Measurements from ENCODE around the gene MYH14. TPM values are rescaled to one million over a fixed set of nuclear protein-coding genes. Genes with fewer than 3 reads are reported as not detected.

MYH14 gene
- total and polyA plus RNA-seq, 2 of the 8 experiments (the other 6 are each of a cell fraction or from before 2014, with no cell fraction given), result 17.3 to 28.6 TPM

DNA sequence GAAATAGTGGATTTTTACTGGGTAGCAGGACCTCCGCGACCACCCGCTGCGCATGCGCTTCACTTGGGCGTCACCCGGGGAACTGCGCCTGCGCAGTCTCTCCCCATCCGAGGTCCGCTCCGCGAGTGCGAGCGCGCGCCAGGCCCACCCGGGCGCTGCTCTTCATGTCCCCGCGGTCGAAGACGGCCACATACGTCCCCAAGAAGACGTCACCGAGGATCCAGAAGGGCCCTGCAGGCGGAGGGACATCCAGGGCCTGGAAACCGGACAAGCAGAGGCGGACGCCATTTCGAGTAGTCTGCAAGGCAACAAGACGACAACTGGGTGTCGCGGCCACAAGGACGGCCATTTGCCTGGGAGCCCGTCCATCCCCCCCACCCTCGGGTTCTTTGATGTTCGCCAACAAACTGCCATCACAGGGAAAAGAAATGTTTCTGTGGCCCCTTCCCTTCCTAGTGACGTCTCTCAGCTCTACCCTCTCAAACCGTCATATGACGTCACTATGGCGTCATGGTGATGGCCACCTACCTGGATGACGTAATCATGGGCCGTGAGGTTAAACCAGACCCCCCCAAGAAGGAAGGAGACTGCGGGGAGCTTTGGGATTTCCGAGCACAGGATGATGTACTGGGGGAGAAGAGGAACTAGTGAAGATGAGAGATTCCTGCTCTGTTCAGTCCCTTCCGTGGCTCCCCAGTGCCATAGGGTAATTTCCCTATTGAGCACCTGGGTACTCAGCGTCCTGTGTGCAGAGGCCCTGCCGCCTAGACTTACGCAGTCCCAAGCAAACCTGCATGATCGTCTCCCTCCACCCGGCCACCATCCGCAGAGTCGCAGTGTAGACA is 155.3 kb downstream of the MYH14 start:
- Histone ChIP-seq H3K23ac (ENCODE audit: insufficient read length) (no peak overlapping the region), H3K18ac (ENCODE audit: extremely low read depth, low read length) (no peak overlapping the region), H2BK20ac (ENCODE audit: low read length) (no peak overlapping the region), H3K4me3 (ENCODE audit: extremely low read depth in 1 of 4, insufficient read depth in 2 of 4, low read depth in 3 of 4, low read length in 4 of 4) (no peak overlapping the region), H2AK5ac (ENCODE audit: low read depth, low read length) (no peak overlapping the region), H3K79me2 (ENCODE audit: control insufficient read depth in 1 of 2, insufficient read depth in 2 of 2, low read length in 2 of 2) (no peaks in the 10 kb centered on the region), H4K20me1 (replicated peaks in 1 of 2; ENCODE audit: control insufficient read depth in 1 of 2, insufficient read depth in 2 of 2, low read length in 2 of 2) (no peaks in the 10 kb centered on the region), H3K36me3 (ENCODE audit: control insufficient read depth in 2 of 4, insufficient read depth in 4 of 4, low read length in 3 of 4) (no peaks in the 10 kb centered on the region), H3K4me1 (replicated peaks in 1 of 4; ENCODE audit: control insufficient read depth in 3 of 4, insufficient read depth in 4 of 4, low read length in 3 of 4) (peaks cover 0 to 2% (median 0%) of the 10 kb centered on the region in 4 experiments; a peak in 2 of 7 replicates), H3K4me2 (ENCODE audit: insufficient read depth in 1 of 2, low read depth in 2 of 2, low read length in 2 of 2) (no peak overlapping the region), H4K5ac (ENCODE audit: insufficient read length, low read depth, low read length) (no peak overlapping the region), H3K23me2 (ENCODE audit: low read depth, low read length) (no peaks in the 10 kb centered on the region), H4K91ac (replicated peaks; ENCODE audit: insufficient read length, low read length) (no peak overlapping the region), H3K9me3 (ENCODE audit: insufficient read depth in 2 of 2, low read depth in 1 of 2, low read length in 1 of 2) (no peaks in the 10 kb centered on the region), H4K8ac (ENCODE audit: extremely low read depth, insufficient read depth, low read length) (no peak overlapping the region), H2BK120ac (replicated peaks; ENCODE audit: low read depth, low read length) (no peak overlapping the region), H3K4ac (replicated peaks; ENCODE audit: insufficient read length, low read depth, low read length) (no peak overlapping the region), H3K56ac (replicated peaks; ENCODE audit: insufficient read length, low read depth, low read length) (no peak overlapping the region), H2BK15ac (ENCODE audit: low read length) (no peak overlapping the region), H3K9ac (replicated peaks in 1 of 4; ENCODE audit: extremely low read depth in 1 of 4, low read depth in 3 of 4, low read length in 3 of 4) (no peak overlapping the region), H3K14ac (ENCODE audit: insufficient read length) (no peak overlapping the region), H3K27me3 (replicated peaks in 1 of 4; ENCODE audit: control insufficient read depth in 3 of 4, extremely low read depth in 1 of 4, insufficient read depth in 3 of 4, low read length in 3 of 4) (peaks cover 0 to 4% (median 0%) of the 10 kb centered on the region in 4 experiments; a peak in 2 of 7 replicates), H2AFZ (ENCODE audit: low read length) (no peak overlapping the region), H2BK12ac (ENCODE audit: low read depth, low read length) (no peak overlapping the region), H2BK5ac (ENCODE audit: low read depth, low read length) (no peak overlapping the region), H3K27ac (ENCODE audit: low read depth, low read length) (no peak overlapping the region), H3K79me1 (ENCODE audit: low read depth, low read length) (no peaks in the 10 kb centered on the region)
- 96% methylated on average over 39 of the region's 54 CpGs; no CpG with 5 or more reads in 1 of the 2 experiments for WGBS, 2 experiments (ENCODE audit: extremely low coverage in 1 of 2, insufficient coverage in 1 of 2, insufficient read length in 1 of 2, insufficient replicate concordance in 2 of 2, low coverage in 1 of 2, low lambda C conversion rate in 2 of 2, missing lambda C conversion rate in 1 of 2)
- CTCF ChIA-PET (ENCODE audit: partially characterized antibody), result interaction anchor here (0.6 to 3.2 kb wide), 6 partner anchors 10 to 199 kb away, joined by 3 to 13 read pairs (median 4); no protein-coding TSS in a partner anchor
- TF ChIP-seq SIX5 (IDR thresholded peaks at IDR 0.05; ENCODE audit: low read depth, low read length) (no peak), CREB1 (IDR thresholded peaks at IDR 0.05) (peak; percentile 71), CBX8 (IDR thresholded peaks at IDR 0.05; ENCODE audit: borderline replicate concordance, low read depth, low read length) (no peak), CEBPB (IDR thresholded peaks at IDR 0.05; ENCODE audit: low read depth, low read length) (peak; percentile 8; the same call in 1 of the 2 replicates)
- DNase-seq (ENCODE audit: low read depth in 1 of 2, low spot score in 2 of 2), result no peak
- FAIRE-seq, result no peak
- POLR2A ChIA-PET (ENCODE audit: partially characterized antibody), result interaction anchor here (1.4 kb wide), 1 partner anchor 25 kb away, joined by 4 read pairs; the partner anchor contains the start of gene POLD1
